Activated CD8-positive, alpha-beta T cell treated with anti-CD3 and anti-CD28 coated beads for 36 hours (primary cell): ENCODE data around the gene NUBPL. TPM values are rescaled to one million over a fixed set of nuclear protein-coding genes. Genes with fewer than 3 reads are reported as not detected.

Source experiments
- ATAC-seq: fragments of 200-7000 bp; cut with Tn5 transposase; one replicate; pipeline ENCODE4 v1.10.0; 2021; ENCODE audit warnings: mild to moderate bottlenecking, moderate library complexity
- CTCF ChIA-PET: fragments of 350-600 bp; sonication (Branson Sonifier 250); formaldehyde crosslinking; loops from one replicate; lab custom pipeline; 2021; ENCODE audit warnings: antibody characterized with exemption; lab: Charles Lee
- POLR2A ChIA-PET: fragments of 350-600 bp; sonication (Branson Sonifier 250); formaldehyde crosslinking; loops from one replicate; lab custom pipeline; 2021; ENCODE audit warnings: antibody characterized with exemption; lab: Charles Lee
- DNase-seq: peaks from one replicate; pipeline ENCODE4 v3.0.0-alpha.2; 2020
- H3K27ac Mint-ChIP-seq: one replicate; pipeline ENCODE4 v1.8.0; 2021; ENCODE audit warnings: mild to moderate bottlenecking, mixed read lengths
- H3K27me3 Mint-ChIP-seq: one replicate; pipeline ENCODE4 v1.8.0; 2021; ENCODE audit warnings: mixed read lengths
- H3K36me3 Mint-ChIP-seq: one replicate; pipeline ENCODE4 v1.8.0; 2021; ENCODE audit warnings: low read depth, mixed read lengths
- H3K4me1 Mint-ChIP-seq: one replicate; pipeline ENCODE4 v1.8.0; 2021; ENCODE audit warnings: low read depth, mixed read lengths
- H3K4me3 Mint-ChIP-seq: one replicate; pipeline ENCODE4 v1.8.0; 2021; ENCODE audit warnings: mild to moderate bottlenecking, moderate library complexity, mixed read lengths
- H3K9me3 Mint-ChIP-seq: one replicate; pipeline ENCODE4 v1.8.0; 2021; ENCODE audit warnings: mixed read lengths
- CTCF ChIP-seq: fragments of 200-600 bp; IDR thresholded peaks from one replicate; pipeline ENCODE4 v1.8.0; 2022; ENCODE audit warnings: antibody characterized with exemption, mild to moderate bottlenecking
- intact Hi-C: fragments of 100-400 bp; cut with micrococcal nuclease; formaldehyde crosslinking; loops from one replicate; pipeline ENCODE4 v1.10.0; 2022
- total RNA-seq, 2 experiments: library from RNA; stranded (reverse); gene quantifications; one replicate each; pipeline ENCODE4 v1.2.3, GENCODE V29; 2021

The NUBPL gene
- total RNA-seq, 2 experiments from 2014 or later: 14.3 to 14.4 TPM

GRCh38 chr14:31564194-31564593, 3.0 kb downstream of the NUBPL start:
- CTCF ChIA-PET: no interaction called here
- Mint-ChIP-seq H3K9me3 (no peaks in the 10 kb centered on the region), H3K27me3 (no peaks in the 10 kb centered on the region), H3K36me3 (peaks cover 10% of the 10 kb centered on the region), H3K27ac (no peak overlapping the region), H3K4me1 (peaks cover 34% of the 10 kb centered on the region), H3K4me3 (no peak overlapping the region)
- POLR2A ChIA-PET: no interaction called here
- ATAC-seq (no peak), DNase-seq (no peak)
- intact Hi-C loops: loop anchor here (5.0 kb wide), 1 partner anchor 638 kb away; the partner anchor contains the start of genes RNU6-7 and RNU6-8
- TF ChIP-seq CTCF: no peak

GRCh38 chr14:31566456-31566855, 5.3 kb downstream of the NUBPL start:
- ATAC-seq: no peak
- Mint-ChIP-seq H3K9me3 (no peaks in the 10 kb centered on the region), H3K27me3 (no peaks in the 10 kb centered on the region), H3K27ac (no peak overlapping the region), H3K36me3 (peaks cover 15% of the 10 kb centered on the region), H3K4me1 (peaks cover 26% of the 10 kb centered on the region), H3K4me3 (no peak overlapping the region)
- CTCF ChIA-PET: no interaction called here
- TF ChIP-seq CTCF: no peak
- DNase-seq: no peak
- intact Hi-C loops: no loop called here
- POLR2A ChIA-PET: no interaction called here

GRCh38 chr14:31567655-31568054, 6.5 kb downstream of the NUBPL start:
- Mint-ChIP-seq H3K9me3 (no peaks in the 10 kb centered on the region), H3K27ac (no peak overlapping the region), H3K27me3 (no peaks in the 10 kb centered on the region)

GRCh38 chr14:31568161-31568560, 7.0 kb downstream of the NUBPL start:
- no peak overlapping the region for H3K27ac Mint-ChIP-seq
- peaks cover 16% of the 10 kb centered on the region for H3K4me1 Mint-ChIP-seq
- no peaks in the 10 kb centered on the region for H3K9me3 Mint-ChIP-seq
- no peak overlapping the region for H3K4me3 Mint-ChIP-seq
- ChIA-PET POLR2A (no interaction called here), CTCF (no interaction called here)
- ATAC-seq (no peak), DNase-seq (no peak)
- no peak for TF ChIP-seq CTCF
- intact Hi-C loops: no loop called here
- peaks cover 18% of the 10 kb centered on the region for H3K36me3 Mint-ChIP-seq
- H3K27me3 Mint-ChIP-seq: no peaks in the 10 kb centered on the region

More at GRCh38 chr14:31567655-31568054, 6.5 kb downstream of the NUBPL start:
- ChIA-PET POLR2A (no interaction called here), CTCF (no interaction called here)
- peaks cover 19% of the 10 kb centered on the region for H3K4me1 Mint-ChIP-seq
- TF ChIP-seq CTCF: no peak
- no peak for DNase-seq
- ATAC-seq: no peak
- H3K36me3 Mint-ChIP-seq: peaks cover 20% of the 10 kb centered on the region
- no peak overlapping the region for H3K4me3 Mint-ChIP-seq
- intact Hi-C loops: no loop called here

- no peak for ATAC-seq
- no peak for DNase-seq
- Mint-ChIP-seq H3K9me3 (no peaks in the 10 kb centered on the region), H3K4me3 (no peak overlapping the region), H3K4me1 (peaks cover 11% of the 10 kb centered on the region), H3K27me3 (no peaks in the 10 kb centered on the region), H3K27ac (no peak overlapping the region), H3K36me3 (peaks cover 16% of the 10 kb centered on the region)
- POLR2A ChIA-PET: no interaction called here
- no peak for TF ChIP-seq CTCF
- CTCF ChIA-PET: no interaction called here
- intact Hi-C loops: no loop called here
Observed at GRCh38 chr14:31568671-31569070, 7.5 kb downstream of the NUBPL start.
